GM19328 (cell line): Measurements from ENCODE around the gene TRIB2.

Experiments
- ATAC-seq: cut with Tn5 transposase; IDR thresholded peaks from one replicate; pipeline ENCODE4 v1.9.1; 2021; ENCODE audit warnings: mild to moderate bottlenecking, moderate library complexity; ENCODE audit not compliant: unreplicated experiment

Gene TRIB2

GRCh38 chr2:12771154-12771553 is 54.4 kb downstream of the TRIB2 start:
- no peak for ATAC-seq

DNA sequence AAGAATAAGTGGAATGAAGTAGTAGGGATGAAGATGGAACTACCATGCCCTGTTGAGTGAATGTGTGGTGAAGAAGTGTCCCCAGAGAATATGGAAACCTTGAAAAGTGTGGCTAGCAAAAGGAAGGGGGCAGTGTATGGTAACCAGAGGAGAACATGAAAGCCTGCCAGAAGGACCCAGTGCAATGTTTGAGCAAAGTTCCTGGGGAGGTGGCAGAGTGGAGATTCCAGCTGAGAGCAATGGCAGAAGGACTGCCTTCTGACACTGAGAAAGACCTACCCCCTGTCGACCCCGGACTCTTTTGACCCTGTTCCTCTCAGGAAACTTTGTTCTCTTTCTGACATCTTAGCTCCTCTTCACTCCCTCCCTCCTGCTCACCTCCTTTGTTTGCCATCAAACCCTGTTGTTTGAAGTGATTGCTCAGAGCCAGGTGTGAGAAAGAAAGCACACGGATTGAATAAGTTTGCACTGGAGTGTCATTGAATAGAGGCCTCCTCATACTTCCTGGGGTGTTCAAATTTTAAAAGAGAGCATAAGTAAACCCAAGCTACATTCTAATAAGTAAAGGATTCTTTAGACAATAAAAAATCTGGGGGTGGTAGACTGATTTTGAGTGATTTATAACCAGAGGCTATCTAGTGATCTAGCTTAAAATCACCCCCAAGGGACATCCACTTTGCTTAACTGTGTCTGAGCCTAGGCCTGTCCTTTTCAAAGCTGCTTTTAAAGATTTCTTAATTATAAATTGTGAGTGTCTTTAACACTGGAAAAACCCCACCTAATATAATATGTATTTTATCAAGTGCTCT is 57.1 kb downstream of the TRIB2 start:
- no peak for ATAC-seq

DNA sequence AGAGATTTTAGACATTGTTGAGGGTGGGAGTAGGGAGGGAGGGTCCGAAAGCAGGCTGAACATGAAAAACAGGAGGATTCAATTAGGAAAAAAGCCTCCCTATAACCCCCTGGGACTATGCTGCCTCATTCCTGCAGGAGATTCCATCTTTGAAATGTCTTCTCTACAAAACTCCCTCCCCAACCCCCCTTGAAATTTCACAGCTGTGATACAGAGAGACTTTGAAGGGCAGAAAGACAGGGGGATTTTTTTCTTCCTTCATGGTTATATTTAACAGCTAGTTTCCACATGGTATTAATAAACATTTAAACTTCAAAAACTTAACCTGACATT is 57.6 kb downstream of the TRIB2 start:
- ATAC-seq = no peak

DNA sequence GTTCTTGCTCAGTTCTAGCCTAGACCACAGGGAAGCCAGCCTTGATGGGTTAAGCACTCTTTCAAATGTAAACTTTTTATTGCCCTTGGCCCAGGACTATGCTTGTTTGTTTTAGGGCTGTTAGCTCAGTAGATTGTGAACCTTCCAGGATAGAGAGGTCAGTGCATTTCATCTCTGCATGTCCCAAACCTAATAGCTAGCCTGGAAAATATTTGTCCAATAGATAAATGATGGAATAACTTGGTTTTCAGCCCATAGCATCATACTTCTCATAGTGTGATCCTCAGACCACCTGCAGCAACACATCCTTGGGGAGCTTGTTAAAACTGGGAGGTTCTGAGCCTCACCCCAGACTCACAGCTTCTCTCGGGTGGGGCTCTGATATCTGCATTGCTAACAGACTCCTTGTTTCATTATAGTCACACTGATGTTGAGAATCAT is 59.8 kb downstream of the TRIB2 start:
- no peak for ATAC-seq

GRCh38 chr2:12778369-12778768 is 61.6 kb downstream of the TRIB2 start:
- ATAC-seq = no peak

DNA sequence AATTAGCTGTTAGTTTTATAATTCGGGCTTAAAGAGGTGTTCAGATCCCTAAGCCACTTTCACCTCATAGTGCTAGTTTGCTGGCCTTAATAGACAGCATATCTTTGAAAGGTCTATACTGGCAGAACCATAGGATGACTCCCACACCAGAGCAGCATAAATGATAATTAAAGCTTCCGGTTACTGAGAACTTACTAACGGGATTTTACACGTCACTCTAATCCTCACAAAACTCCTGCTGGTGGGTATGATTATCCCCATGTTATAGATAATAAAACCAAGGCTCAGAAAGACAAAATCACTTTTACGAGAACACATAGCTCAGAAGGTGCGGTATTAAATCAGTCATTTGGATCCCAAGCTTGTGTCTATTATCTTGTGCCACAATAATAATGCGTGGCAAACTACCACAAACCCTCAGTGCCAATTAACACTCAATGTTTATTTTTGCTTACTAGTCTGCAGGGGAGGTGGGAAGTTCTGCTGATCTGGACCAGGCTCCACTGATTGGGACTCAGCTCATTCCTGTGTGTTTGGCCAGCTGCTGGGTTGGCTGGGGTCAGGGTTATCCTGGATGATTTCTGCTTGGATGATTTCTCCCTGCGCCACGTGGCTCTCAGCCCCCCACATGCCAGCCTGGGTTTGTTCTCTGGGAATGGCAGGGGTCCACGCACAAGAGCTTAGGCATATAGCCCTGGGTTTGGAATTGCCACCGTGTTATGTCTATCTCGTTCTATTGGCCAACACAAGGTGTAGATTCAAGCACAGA is 62.3 kb downstream of the TRIB2 start:
- ATAC-seq = no peak

GRCh38 chr2:12781329-12781728 is 64.6 kb downstream of the TRIB2 start:
- ATAC-seq = no peak

DNA sequence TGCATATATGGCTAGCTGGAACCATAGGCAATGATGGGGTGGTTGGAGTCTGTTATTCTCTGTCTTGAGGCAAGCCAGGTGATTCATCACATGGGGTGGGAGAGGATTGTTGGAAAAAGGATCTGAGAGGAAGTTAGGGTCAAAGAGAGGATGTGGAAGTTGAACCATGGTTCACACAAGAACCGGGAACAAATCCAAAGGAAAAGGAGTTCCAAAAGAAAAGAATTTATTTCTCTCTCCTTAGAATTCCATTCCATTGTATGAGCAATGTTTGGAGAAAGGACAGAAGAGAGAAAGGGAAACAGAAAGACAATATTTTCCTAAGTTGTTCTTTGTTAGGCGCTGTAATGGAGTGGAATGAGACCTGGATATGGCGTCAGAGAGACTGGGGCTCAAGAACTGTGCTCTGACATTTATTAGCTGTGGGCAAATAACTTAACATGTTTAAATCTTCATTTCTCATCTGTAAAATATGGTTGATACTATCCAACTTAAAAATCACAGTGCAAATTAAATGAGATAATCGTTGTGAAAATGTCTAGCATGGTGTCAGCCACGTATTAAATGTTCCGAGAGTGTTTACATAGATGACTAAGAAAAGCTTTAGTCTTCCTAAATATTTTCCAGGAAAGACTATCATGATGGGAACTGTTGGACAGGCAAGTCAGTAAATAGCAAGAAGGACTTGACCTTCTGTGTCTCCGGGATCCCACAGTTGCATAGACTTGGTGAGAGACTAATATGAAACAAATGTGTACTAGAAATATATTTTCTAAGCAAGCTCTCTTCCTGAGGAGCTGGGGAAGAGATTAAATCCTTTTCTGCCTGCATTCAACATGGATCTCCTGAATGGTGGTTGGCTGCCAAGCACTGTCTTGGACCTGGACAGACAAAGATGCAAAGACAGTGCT is 71.4 kb downstream of the TRIB2 start:
- no peak for ATAC-seq

- ATAC-seq = no peak
Measured at GRCh38 chr2:12791906-12792305, 75.2 kb downstream of the TRIB2 start.
